Measurements from ENCODE around the gene SLC16A11. TPM values are rescaled to one million over a fixed set of nuclear protein-coding genes. Genes with fewer than 3 reads are reported as not detected.

SLC16A11 gene
- total and polyA plus RNA-seq, 10 of the 15 experiments (the other 5 are each of a cell fraction or from before 2014, with no cell fraction given), result 0.11 to 2.7 (median 0.84) TPM

- Histone ChIP-seq H3K4me2 (ENCODE audit: control insufficient read depth, insufficient read depth) (peak overlapping the region; percentile 58), H3K79me2 (ENCODE audit: control insufficient read depth, insufficient read depth, low read length) (no peaks in the 10 kb centered on the region), H4K20me1 (ENCODE audit: control insufficient read depth, insufficient read depth) (no peaks in the 10 kb centered on the region), H3K27me3 (replicated peaks in 1 of 2; ENCODE audit: control insufficient read depth in 2 of 2, insufficient read depth in 2 of 2, low read length in 1 of 2) (no peaks in the 10 kb centered on the region), H3K9ac (ENCODE audit: control insufficient read depth, insufficient read depth, low read length) (peak overlapping the region; percentile 17; the same call in 1 of the 2 replicates), H2AFZ (ENCODE audit: control insufficient read depth, low read depth, low read length) (peak overlapping the region; percentile 92), H3K4me3 (peak overlapping the region; percentile 40; the same call in 1 of the 2 replicates), H3K27ac (ENCODE audit: control insufficient read depth, insufficient read depth) (peak overlapping the region; percentile 18; the same call in 1 of the 2 replicates), H3K36me3 (ENCODE audit: control insufficient read depth in 2 of 2, insufficient read depth in 2 of 2, low read length in 1 of 2) (peaks cover 0 to under 1% of the 10 kb centered on the region in 2 experiments; a peak in 1 of 4 replicates), H3K9me3 (replicated peaks; ENCODE audit: control insufficient read depth, insufficient read depth, low read length) (no peaks in the 10 kb centered on the region), H3K4me1 (ENCODE audit: control insufficient read depth, insufficient read depth, low read length) (peaks cover 25% of the 10 kb centered on the region)
- SMC1A ChIA-PET (ENCODE audit: uncharacterized antibody, unreplicated experiment), result interaction anchor here (0.8 to 2.8 kb wide), 16 partner anchors 11 to 362 kb away, joined by 3 to 22 read pairs (median 6); partner anchors contain the start of genes RNASEK and SLC16A13
- in situ Hi-C loops (cut with MboI) (no loop called here), intact Hi-C loops (cut with micrococcal nuclease; ENCODE audit: unreplicated experiment) (loop anchor here (1.0 kb wide), 1 partner anchor 109 kb away; no protein-coding TSS in a partner anchor)
- ATAC-seq (peak; percentile 86), FAIRE-seq (peak; percentile 96), DNase-seq (ENCODE audit: low read depth, low spot score) (no peak)
- POLR2A ChIA-PET, result interaction anchor here (0.9 to 5.4 kb wide), 6 partner anchors 9 to 230 kb away, joined by 3 to 39 read pairs (median 4); partner anchors contain the start of genes ELP5, RNASEK and SLC16A13
- 5% methylated on average over 46 of the region's 53 CpGs for WGBS (ENCODE audit: insufficient coverage, insufficient replicate concordance, low lambda C conversion rate, missing lambda C conversion rate)
- BruUV-seq (replicated peaks), result no TSS peak
- RAD21 ChIA-PET (ENCODE audit: unreplicated experiment), result interaction anchor here (0.8 to 4.0 kb wide), 12 partner anchors 10 to 179 kb away, joined by 3 to 39 read pairs (median 10); partner anchors contain the start of genes RNASEK, SLC16A11 and SLC16A13
- CTCF ChIA-PET, result interaction anchor here (0.5 to 8.8 kb wide), 27 partner anchors 9 to 549 kb away, joined by 3 to 167 read pairs (median 5); partner anchors contain the start of genes RNASEK, SLC16A11 and SLC16A13
- TF ChIP-seq LARP7 (IDR thresholded peaks at IDR 0.05) (peak; percentile 58), MEF2B (IDR thresholded peaks at IDR 0.05; ENCODE audit: partially characterized antibody, poor library complexity, severe bottlenecking) (peak; percentile 26), GATAD2B (conservative IDR thresholded peaks at IDR 0.05; ENCODE audit: low read depth) (peak; percentile 84; the same call in 1 of the 2 replicates), ZZZ3 (IDR thresholded peaks at IDR 0.05; ENCODE audit: control insufficient read depth, insufficient read length, low read depth) (no peak), IKZF1 (conservative IDR thresholded peaks at IDR 0.05) (peak; percentile 97), E2F4 (IDR thresholded peaks at IDR 0.05; ENCODE audit: low read depth, low read length) (peak; percentile 17; the same call in 1 of the 2 replicates), SREBF1 (IDR thresholded peaks at IDR 0.05; ENCODE audit: low read length) (no peak), MXI1 (IDR thresholded peaks at IDR 0.05; ENCODE audit: low read depth, low read length) (peak; percentile 77; the same call in 1 of the 2 replicates), SMARCA5 (IDR thresholded peaks at IDR 0.05) (peak; percentile 88), ZBTB40 (IDR thresholded peaks at IDR 0.05; ENCODE audit: borderline replicate concordance) (peak; percentile 86), YY1 (IDR thresholded peaks at IDR 0.05; ENCODE audit: low read depth, low read length) (peak; percentile 41), BACH1 (IDR thresholded peaks at IDR 0.05; ENCODE audit: borderline replicate concordance) (peak; percentile 30; the same call in 1 of the 2 replicates), POLR2A (IDR thresholded peaks at IDR 0.05; ENCODE audit: low read depth, low read length) (peak; percentile 31; the same call in 1 of the 2 replicates), ETV6 (conservative IDR thresholded peaks at IDR 0.05 in 1 of 2, IDR thresholded peaks at IDR 0.05 in 1 of 2; ENCODE audit: borderline replicate concordance in 1 of 2, low read depth in 1 of 2) (peak in 1 of 2 experiments; percentile 63; a peak in 2 of 4 replicates), SREBF2 (IDR thresholded peaks at IDR 0.05; ENCODE audit: low read length) (no peak)
These were observed 21.7 kb downstream of the SLC16A11 start for GRCh38 chr17:7021993-7022778.

Measured in GM12878 (cell line).